GM10847 (cell line): ENCODE results near the gene SLC51A.

Experiments used
- POLR2A ChIP-seq: IDR thresholded peaks from 2 replicates; pipeline ENCODE4 v1.6.1; 2011; ENCODE audit not compliant: insufficient read length; ENCODE audit errors: extremely low read depth

Gene SLC51A

GRCh38 chr3:196222876-196223595 is 6.7 kb downstream of the SLC51A start:
- no peak for TF ChIP-seq POLR2A

GRCh38 chr3:196225086-196225485 is 8.8 kb downstream of the SLC51A start:
- TF ChIP-seq POLR2A, result no peak

- TF ChIP-seq POLR2A, result no peak
Observed at GRCh38 chr3:196225763-196226364, 9.5 kb downstream of the SLC51A start.

GRCh38 chr3:196227121-196227561 is 10.8 kb downstream of the SLC51A start:
- TF ChIP-seq POLR2A, result no peak

GRCh38 chr3:196227629-196228493 is 11.5 kb downstream of the SLC51A start:
- TF ChIP-seq POLR2A, result no peak

GRCh38 chr3:196232154-196232881 is 16.0 kb downstream of the SLC51A start:
- no peak for TF ChIP-seq POLR2A

- TF ChIP-seq POLR2A, result no peak
Observed at GRCh38 chr3:196232882-196233251, 16.5 kb downstream of the SLC51A start.

- no peak for TF ChIP-seq POLR2A
Observed at GRCh38 chr3:196235452-196236122, 19.3 kb downstream of the SLC51A start.

GRCh38 chr3:196236223-196236622 is 19.9 kb downstream of the SLC51A start:
- TF ChIP-seq POLR2A, result no peak

- no peak for TF ChIP-seq POLR2A
Observed at GRCh38 chr3:196237203-196237602, 20.9 kb downstream of the SLC51A start.

- no peak for TF ChIP-seq POLR2A
Observed at GRCh38 chr3:196238612-196239560, 22.6 kb downstream of the SLC51A start.

- no peak for TF ChIP-seq POLR2A
Observed at GRCh38 chr3:196240424-196240823, 24.1 kb downstream of the SLC51A start.

GRCh38 chr3:196241704-196242103 is 25.4 kb downstream of the SLC51A start:
- TF ChIP-seq POLR2A, result no peak
